ENCODE results near the gene RBM19.

Gene RBM19

GRCh38 chr12:113880326-113880725 is 85.8 kb downstream of the RBM19 start:
- DNase-seq (ENCODE audit: low read depth), result no peak

GRCh38 chr12:113879658-113880057 is 86.5 kb downstream of the RBM19 start:
- no peak for DNase-seq (ENCODE audit: low read depth)

GRCh38 chr12:113877607-113878006 is 88.5 kb downstream of the RBM19 start:
- DNase-seq (ENCODE audit: low read depth), result no peak

GRCh38 chr12:113876160-113876559 is 90.0 kb downstream of the RBM19 start:
- no peak for DNase-seq (ENCODE audit: low read depth)

GRCh38 chr12:113875691-113876090 is 90.4 kb downstream of the RBM19 start:
- peak; percentile 18 for DNase-seq (ENCODE audit: low read depth)

- no peak for DNase-seq (ENCODE audit: low read depth)
These were observed 91.0 kb downstream of the RBM19 start for GRCh38 chr12:113874999-113875561.

- no peak for DNase-seq (ENCODE audit: low read depth)
These were observed 91.8 kb downstream of the RBM19 start for GRCh38 chr12:113874326-113874725.

GRCh38 chr12:113873740-113874139 is 92.4 kb downstream of the RBM19 start:
- no peak for DNase-seq (ENCODE audit: low read depth)

- DNase-seq (ENCODE audit: low read depth), result no peak
These were observed 95.2 kb downstream of the RBM19 start for GRCh38 chr12:113870890-113871289.

GRCh38 chr12:113870035-113870434 is 96.1 kb downstream of the RBM19 start:
- no peak for DNase-seq (ENCODE audit: low read depth)

GRCh38 chr12:113868365-113868764 is 97.8 kb downstream of the RBM19 start:
- no peak for DNase-seq (ENCODE audit: low read depth)

GRCh38 chr12:113867258-113867657 is 98.9 kb downstream of the RBM19 start:
- DNase-seq (ENCODE audit: low read depth), result no peak

GRCh38 chr12:113866496-113866895 is 99.6 kb downstream of the RBM19 start:
- no peak for DNase-seq (ENCODE audit: low read depth)

GRCh38 chr12:113863455-113863845 is 102.7 kb downstream of the RBM19 start:
- DNase-seq (ENCODE audit: low read depth), result no peak

- no peak for DNase-seq (ENCODE audit: low read depth)
These were observed 103.3 kb downstream of the RBM19 start for GRCh38 chr12:113862590-113863454.

- no peak for DNase-seq (ENCODE audit: low read depth)
These were observed 104.3 kb downstream of the RBM19 start for GRCh38 chr12:113861708-113862312.

GRCh38 chr12:113860950-113861349 is 105.2 kb downstream of the RBM19 start:
- no peak for DNase-seq (ENCODE audit: low read depth)

GRCh38 chr12:113860059-113860820 is 105.9 kb downstream of the RBM19 start:
- no peak for DNase-seq (ENCODE audit: low read depth)

GRCh38 chr12:113858841-113859386 is 107.2 kb downstream of the RBM19 start:
- DNase-seq (ENCODE audit: low read depth), result no peak

GRCh38 chr12:113857371-113857770 is 108.8 kb downstream of the RBM19 start:
- DNase-seq (ENCODE audit: low read depth), result no peak

- DNase-seq (ENCODE audit: low read depth), result no peak
These were observed 110.1 kb downstream of the RBM19 start for GRCh38 chr12:113855998-113856397.

All from CMK (cell line).